HG03066 (cell line): ENCODE measurements around the gene PLCG1.

Source experiments
- ATAC-seq: cut with Tn5 transposase; IDR thresholded peaks from one replicate; pipeline ENCODE4 v1.9.1; 2021; ENCODE audit warnings: low read depth; ENCODE audit not compliant: unreplicated experiment

Gene PLCG1

DNA sequence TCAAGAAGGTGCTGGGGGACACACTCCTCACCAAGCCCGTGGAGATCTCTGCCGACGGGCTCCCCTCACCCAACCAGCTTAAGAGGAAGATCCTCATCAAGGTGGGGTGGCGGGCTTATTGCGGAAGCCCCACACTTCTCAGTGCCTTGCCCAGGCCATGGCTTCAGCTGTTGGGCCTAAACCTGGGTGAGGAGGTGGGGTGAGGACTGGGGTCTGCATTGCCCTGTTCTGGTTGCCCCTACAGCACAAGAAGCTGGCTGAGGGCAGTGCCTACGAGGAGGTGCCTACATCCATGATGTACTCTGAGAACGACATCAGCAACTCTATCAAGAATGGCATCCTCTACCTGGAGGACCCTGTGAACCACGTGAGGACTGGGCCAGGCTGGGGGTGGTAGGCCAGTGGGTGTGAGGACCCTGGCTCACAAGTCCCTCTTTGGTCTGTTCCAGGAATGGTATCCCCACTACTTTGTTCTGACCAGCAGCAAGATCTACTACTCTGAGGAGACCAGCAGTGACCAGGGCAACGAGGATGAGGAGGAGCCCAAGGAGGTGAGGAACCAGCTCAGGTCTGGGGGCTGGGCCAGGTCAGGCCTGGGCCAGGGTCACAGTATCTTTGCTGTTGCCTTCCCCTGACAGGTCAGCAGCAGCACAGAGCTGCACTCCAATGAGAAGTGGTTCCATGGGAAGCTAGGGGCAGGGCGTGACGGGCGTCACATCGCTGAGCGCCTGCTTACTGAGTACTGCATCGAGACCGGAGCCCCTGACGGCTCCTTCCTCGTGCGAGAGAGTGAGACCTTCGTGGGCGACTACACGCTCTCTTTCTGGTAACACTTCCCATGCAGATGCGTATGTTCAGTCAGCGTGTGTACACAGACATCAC lies 27.9 kb downstream of the PLCG1 start:
- ATAC-seq, result no peak

DNA sequence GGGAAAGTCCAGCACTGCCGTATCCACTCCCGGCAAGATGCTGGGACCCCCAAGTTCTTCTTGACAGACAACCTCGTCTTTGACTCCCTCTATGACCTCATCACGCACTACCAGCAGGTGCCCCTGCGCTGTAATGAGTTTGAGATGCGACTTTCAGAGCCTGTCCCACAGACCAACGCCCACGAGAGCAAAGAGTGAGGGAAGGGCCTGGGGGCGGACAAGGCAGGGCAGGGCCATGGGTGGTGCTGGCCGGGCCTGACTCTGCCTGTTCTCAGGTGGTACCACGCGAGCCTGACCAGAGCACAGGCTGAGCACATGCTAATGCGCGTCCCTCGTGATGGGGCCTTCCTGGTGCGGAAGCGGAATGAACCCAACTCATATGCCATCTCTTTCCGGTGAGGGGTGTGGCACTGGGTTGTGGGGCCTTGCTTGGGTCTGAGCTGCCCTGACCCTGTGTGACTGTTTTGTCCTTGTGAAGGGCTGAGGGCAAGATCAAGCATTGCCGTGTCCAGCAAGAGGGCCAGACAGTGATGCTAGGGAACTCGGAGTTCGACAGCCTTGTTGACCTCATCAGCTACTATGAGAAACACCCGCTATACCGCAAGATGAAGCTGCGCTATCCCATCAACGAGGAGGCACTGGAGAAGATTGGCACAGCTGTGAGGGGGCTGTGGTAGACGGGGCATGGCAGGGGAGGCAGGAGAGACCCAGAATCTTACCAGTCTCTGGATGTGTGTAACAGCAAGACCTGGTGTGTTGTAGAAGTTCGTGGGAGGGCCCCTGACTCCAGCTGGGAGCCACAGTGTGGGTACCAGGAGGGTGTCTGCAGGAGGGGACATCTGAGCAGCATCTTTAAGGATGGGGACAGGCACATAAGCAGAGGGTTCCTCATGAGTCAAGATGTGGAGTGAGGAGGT lies 29.1 kb downstream of the PLCG1 start:
- no peak for ATAC-seq

DNA sequence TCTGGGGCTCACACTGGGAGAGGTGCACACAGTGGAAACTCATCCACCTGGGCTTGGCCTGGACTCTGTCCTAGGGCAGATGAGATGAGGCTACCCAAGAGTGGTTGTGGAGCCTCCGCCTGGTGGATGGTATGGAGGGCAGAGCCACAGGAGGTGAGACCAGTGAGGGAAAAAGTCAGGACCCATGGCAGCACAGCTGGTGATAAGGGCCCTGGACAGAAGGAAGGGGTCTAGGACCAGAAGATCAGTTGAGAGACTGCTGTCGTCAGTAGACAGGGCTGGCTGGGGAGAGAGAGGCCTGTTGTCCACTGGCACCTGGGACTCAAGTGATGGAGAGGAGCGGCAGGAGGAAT lies 29.8 kb downstream of the PLCG1 start:
- no peak for ATAC-seq

DNA sequence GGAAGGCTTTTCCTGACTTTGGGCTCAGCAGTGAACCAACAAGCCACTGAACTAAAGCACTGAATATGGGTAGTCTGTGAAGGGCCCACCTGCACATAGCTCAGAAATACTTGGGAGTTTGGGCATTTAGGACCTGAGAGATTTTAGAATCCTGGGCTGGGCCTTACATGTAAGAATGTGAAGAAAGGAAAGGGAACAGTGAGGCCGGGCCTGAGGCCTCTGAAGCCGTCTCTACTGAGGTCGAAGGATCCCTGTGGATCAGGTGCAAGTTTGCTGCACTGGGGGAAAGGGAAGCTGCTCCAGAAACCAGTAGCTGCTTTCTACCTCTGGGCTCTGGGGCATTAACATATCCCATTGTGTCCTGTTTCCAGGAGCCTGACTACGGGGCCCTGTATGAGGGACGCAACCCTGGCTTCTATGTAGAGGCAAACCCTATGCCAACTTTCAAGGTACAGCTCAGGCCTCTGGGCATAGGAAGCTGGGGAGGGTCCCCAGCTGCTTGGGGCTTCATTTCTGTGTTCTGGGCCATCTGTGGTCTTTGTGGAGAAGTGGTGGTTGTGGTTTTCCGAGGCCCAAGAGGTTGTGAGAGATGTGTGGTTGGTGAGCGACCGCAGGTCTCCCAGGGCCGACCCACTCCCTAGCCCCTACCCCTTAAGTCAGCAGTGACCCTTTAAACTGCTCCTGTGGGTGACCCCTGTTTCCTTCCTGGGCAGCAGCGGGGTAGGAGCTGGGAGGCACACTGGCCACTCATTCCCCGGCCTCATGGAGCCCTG lies 30.3 kb downstream of the PLCG1 start:
- ATAC-seq, result no peak

DNA sequence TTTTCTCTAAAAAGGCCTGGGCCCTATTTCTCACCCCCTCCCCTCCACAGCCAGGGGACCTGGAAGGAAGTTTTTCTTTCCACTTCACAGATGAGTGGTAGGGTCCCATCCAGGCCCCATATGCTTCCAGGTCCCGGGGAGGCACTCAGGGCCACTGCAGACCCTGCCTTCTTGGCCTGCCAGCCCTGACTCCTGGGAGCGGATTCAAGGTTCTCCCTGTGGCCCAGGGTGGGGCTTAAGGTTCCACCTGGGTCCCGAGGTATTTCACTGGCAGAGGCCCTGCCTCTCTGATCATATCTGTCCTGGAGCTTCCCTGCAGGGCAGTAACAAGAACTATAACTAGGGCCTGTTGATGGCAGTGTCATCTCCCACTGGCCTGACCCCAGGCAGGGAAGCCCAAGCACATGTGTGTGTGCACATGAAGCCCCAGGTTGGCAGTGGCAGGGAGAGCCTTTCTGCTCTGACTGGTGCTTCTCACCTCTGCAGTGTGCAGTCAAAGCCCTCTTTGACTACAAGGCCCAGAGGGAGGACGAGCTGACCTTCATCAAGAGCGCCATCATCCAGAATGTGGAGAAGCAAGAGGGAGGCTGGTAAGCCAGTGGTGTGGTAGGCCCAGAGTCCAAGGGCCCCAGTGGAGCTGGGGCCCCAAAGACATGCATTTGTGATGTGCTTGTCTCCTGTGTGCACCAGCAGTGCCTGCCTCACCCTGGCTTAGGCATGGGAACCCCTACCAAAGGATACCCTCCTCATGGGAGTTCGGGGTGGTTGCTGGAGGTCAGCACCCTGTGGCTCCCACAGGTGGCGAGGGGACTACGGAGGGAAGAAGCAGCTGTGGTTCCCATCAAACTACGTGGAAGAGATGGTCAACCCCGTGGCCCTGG lies 31.2 kb downstream of the PLCG1 start:
- ATAC-seq, result no peak

DNA sequence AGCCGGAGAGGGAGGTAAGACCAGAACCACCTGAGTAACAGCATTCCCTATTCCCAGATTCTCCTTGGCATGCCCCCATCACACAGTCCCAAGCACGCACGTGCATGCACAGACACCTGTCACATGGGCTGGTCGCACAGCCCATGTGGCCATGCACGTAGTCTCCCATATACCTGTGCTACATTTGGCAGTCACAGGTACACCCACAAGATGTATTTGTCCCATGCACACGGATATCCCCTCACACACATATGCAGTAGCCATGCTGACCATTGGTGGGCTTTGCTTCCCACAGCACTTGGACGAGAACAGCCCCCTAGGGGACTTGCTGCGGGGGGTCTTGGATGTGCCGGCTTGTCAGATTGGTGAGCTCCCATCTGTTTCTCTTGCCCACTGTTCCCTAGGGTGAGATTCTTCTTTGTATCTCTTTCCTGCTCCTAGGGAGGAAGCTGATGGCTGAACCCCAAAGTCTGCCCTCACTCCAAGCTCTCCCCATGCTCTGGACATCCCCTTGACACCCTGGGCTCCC lies 31.9 kb downstream of the PLCG1 start:
- no peak for ATAC-seq

DNA sequence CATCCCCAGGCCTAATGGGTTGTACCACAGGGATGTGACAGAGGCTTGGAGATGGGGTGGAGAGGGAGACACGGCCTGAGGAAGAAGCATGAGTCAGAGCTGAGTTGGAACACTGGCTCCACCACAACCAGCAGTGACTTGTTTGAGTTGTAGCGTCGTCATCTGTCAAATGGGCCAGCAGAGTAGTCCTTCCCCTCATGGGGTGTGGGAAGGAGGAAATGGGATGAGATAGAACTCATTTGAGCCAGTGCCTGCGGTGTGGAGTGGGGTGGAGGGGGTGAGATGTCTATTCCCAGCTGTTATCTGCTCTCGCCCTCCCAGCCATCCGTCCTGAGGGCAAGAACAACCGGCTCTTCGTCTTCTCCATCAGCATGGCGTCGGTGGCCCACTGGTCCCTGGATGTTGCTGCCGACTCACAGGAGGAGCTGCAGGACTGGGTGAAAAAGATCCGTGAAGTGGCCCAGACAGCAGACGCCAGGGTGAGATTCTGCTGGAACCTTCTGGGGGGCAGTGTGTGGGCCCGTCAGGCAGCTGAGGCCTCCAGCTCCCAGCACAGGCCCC lies 32.5 kb downstream of the PLCG1 start:
- no peak for ATAC-seq

DNA sequence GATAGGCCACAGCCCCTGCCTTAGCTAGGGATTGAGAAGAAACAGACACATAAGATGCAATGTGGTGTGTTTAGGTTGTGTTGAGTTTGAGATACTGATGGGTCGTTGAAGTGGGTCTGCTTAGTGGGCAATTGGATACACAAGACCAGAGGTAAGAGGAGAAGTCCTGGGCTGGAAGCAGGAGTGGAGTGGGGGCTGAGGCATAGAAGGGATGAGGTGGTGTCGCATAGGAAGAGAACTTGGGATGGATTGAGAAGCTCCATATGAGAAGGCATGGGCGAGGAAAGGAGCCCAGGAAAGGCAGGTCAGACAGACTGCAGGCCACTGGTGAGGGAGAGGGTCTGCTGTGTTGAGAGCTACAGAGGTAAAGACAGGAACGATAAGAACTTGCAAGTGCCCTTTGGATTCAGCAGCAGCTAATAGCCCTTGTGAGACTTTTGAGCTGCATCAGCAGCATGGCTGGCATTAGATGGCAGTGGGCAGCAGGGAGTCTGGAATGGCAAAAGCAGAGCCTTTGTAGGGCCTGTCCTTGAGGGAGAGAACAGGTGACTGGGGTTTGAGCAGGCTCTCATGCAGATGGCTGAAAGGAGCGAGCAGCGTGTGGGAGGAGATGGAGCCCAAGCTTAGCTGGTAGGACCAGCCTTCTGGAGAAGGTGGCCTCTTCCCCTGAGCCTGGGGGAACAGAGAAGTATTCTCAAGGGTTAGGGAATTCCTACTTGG lies 33.2 kb downstream of the PLCG1 start:
- ATAC-seq, result no peak

DNA sequence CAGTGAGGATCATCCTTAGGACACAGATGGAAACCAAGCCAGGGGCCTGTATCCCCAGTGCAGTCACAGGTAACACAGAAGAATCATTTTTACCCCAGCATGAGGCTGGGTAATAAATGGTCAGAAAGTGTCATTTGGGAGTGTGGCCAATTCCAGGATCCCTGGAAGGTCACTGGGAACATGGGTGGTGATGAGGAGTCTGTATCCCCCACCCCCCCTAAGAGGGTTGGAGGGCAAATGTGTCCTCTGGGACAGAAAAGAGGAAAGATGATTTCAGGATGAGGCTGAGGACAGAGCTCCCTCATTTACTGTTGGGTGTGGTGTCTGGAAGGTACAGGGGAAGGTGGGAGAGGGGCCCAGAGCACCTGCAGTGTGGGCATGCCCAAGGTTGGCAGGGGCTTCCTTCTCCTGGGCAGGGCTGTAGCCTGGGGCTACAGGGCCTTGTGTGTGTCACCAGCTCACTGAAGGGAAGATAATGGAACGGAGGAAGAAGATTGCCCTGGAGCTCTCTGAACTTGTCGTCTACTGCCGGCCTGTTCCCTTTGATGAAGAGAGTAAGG lies 34.5 kb downstream of the PLCG1 start:
- ATAC-seq, result no peak

DNA sequence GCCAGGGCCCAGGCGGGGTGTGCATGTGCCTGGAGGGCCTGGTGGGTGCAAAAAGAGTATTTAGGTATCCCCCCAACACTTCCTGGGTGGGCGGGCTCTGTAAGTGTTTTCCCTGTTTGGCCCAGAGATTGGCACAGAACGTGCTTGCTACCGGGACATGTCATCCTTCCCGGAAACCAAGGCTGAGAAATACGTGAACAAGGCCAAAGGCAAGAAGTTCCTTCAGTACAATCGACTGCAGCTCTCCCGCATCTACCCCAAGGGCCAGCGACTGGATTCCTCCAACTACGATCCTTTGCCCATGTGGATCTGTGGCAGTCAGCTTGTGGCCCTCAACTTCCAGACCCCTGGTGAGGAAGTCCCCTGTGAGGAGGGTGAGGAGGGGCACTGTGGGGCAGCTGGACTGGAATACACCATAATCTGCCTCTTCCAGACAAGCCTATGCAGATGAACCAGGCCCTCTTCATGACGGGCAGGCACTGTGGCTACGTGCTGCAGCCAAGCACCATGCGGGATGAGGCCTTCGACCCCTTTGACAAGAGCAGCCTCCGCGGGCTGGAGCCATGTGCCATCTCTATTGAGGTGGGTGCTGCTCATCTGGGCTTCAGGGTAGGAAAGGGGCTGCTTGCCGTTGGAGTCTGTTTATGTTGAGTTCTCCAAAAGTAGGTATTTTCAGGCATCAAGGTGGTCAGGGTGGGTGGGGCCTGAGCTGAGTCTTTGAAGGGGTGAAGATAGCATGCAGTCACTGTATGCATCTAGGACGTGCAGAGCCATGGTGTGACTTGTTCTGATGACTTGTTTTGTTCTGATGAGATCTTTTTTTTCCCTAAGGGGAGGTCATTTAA lies 35.2 kb downstream of the PLCG1 start:
- no peak for ATAC-seq

DNA sequence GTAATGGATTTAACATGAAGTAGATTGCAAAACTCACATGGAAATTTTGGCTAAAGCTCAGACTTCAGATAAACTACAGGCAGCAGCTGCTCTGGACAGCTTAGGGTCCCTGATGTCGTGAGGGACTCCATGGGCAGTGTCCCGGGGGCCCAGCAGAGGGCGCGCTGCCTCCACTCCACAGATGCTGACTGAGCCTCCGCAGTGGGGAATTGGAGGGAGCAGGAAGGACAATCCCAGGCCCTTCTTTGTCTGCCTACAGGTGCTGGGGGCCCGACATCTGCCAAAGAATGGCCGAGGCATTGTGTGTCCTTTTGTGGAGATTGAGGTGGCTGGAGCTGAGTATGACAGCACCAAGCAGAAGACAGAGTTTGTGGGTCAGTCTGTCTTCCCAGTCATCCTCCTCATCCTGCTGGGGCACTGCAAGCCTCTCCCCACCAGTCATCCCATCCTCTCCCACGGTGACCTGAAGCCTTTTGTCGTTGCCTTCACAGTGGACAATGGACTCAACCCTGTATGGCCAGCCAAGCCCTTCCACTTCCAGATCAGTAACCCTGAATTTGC lies 35.9 kb downstream of the PLCG1 start:
- no peak for ATAC-seq

DNA sequence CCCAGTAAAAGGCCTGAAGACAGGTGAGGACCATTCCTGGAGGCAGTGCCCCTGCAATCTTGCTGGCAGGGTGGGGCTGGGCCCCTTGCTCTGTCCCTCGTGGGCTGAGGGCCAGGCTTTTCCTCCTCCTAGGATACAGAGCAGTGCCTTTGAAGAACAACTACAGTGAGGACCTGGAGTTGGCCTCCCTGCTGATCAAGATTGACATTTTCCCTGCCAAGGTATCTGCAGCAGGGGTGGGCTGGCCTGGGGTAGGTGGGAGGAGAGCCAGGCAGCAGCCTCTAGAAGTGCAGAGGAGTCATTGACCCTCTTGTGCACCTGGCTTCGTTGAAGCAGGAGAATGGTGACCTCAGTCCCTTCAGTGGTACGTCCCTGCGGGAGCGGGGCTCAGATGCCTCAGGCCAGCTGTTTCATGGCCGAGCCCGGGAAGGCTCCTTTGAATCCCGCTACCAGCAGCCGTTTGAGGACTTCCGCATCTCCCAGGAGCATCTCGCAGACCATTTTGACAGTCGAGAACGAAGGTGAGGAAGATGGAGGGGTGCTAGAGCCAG lies 36.5 kb downstream of the PLCG1 start:
- ATAC-seq, result no peak

DNA sequence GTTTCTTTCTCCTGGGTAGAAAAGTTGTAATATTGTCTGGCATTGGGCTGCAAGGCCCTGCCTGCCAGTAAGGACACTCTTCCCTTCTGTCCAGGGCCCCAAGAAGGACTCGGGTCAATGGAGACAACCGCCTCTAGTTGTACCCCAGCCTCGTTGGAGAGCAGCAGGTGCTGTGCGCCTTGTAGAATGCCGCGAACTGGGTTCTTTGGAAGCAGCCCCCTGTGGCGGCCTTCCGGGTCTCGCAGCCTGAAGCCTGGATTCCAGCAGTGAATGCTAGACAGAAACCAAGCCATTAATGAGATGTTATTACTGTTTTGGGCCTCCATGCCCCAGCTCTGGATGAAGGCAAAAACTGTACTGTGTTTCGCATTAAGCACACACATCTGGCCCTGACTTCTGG lies 37.0 kb downstream of the PLCG1 start:
- no peak for ATAC-seq

DNA sequence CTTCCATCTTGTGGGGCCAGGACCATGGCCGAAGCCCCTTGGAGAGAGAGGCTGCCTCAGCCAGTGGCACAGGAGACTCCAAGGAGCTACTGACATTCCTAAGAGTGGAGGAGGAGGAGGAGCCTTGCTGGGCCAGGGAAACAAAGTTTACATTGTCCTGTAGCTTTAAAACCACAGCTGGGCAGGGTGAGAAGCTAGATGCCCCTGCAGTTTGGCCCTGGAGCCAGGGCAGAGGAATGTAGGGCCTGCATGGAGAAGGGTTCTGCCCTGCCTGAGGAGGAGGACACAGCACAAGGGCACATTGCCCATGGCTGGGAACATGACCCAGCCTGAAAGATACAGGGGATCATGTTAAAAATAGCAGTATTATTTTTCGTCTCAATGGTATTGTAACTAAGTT lies 37.4 kb downstream of the PLCG1 start:
- no peak for ATAC-seq

DNA sequence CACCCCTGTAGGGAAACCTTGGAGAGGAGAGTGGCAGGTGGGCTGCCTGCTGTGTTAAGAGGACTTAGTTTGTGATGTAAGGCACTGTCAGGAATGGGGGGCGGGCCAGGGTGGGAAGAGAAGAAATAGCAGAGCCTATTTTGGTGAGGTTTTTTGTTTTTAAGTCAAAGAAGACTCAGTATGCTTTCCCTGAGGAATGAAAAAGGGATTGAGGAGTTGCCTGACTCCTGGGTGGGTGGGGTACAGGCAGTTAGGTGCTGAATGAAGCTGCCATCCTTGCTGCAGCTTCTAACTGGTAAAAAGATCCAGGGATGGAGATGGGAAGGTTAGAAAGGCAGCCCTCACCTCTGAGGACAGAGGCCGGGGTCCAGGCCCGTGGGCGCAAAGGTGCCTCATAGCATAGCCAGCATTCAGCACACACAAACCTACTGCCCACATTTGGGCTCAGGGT lies 37.9 kb downstream of the PLCG1 start:
- ATAC-seq, result no peak

DNA sequence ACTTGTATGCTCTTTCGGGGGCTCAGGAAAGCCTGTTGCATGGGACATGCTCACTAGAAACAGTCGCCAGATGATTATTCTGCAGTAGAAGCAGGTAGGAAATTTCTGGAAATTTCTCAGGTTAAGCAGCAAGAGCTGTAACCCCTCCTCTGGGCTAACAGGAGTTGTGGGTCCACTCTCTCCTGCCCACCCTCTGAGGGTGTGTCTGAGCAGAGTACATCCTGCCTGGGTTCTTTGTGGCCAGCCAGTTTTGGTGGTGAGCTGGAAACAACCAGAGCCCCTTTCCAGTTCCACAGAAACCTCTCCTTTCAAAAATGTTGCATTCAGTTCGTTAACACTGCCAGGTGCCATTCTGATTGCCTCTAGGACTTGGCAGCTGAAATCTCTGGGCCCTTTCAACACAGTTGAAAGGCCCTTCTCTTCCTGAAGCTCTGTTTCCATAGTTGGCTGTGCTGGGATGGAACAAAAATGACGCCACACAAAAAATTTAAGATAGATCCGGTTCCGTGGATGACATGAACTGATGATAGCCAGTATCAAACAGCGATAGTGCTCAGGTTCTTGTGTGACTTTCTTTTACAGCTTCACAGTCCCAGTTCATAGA lies 38.5 kb downstream of the PLCG1 start:
- ATAC-seq, result no peak
